DND-41 (cell line): ENCODE results near the gene POU3F1.

ENCODE experiments used
- CTCF ChIP-seq: IDR thresholded peaks from 2 replicates; pipeline ENCODE4 v1.5.1; 2012; ENCODE audit warnings: borderline replicate concordance, low read length, moderate library complexity, mild to moderate bottlenecking; ENCODE audit not compliant: poor library complexity, severe bottlenecking; ENCODE audit errors: extremely low read depth
- EZH2 ChIP-seq: IDR thresholded peaks from 3 replicates; pipeline ENCODE4 v1.6.1; 2012; ENCODE audit warnings: borderline replicate concordance, low read depth, mild to moderate bottlenecking, moderate library complexity, low read length, inconsistent platforms; ENCODE audit not compliant: severe bottlenecking

- TF ChIP-seq CTCF (peak; percentile 61), EZH2 (no peak)
Observed at GRCh38 chr1:38026592-38027200, 19.9 kb downstream of the POU3F1 start.
